Measurements from ENCODE around the gene ATMIN.

ATMIN gene

DNA sequence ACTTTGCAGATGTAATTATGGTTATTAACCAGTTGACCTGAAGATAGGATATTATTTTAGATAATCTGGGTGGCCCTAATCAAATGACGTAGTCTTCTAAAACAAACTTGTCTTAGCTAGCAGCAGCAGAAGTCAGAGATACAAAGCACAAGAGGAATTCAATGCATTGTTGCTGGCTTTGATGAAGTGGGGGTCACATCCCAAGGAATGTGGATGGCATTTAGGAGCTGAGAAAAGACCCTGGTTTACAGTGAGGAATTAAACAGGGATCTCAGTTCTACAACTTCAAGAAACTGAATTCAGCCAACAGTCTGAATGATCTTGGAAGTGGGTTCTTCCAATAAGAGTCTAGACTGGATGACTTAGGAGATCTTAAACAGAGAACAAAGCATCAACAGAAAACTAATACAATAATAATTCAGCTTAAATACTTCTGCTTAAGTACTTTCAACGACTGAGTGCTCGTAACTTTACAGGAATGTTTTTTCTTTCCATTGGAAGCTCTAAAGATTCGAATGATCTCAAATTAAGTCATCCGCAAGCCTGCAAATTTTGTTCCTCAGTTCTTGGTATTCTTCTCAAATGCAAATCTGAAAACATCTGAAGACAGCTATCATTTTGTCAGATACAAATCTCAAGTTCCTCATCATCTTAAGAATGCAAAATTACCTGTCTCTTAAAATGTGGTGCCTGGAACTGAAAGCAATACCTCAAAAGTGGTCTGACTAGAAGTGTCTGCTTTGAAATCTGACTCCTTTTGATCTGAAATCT is 38.1 kb downstream of the ATMIN start:
- no peak for DNase-seq

DNA sequence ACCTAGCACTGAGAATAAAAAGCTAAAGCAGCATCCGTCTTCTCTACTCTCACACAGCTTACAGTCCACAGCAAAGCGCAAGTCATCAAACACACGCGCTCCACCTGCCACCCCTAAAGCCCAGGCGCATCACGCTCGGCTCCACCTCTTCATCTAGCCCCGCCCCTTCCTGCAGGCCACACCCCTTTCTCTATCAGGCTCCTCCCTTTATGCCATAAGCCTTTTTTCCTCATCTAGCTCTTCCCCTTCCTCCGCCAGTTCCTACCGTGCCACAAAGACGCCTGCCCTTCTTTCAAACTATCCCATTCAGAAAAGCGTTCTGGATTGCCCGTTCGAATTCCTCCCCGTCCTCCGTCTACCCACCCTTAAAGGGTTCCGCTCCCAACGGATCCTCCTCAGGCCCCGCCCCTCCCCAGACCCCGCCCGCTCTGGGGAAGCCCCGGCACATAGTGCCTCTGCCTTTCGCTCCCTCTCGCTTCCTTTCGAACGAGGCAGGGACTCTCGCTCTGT is 41.0 kb downstream of the ATMIN start:
- peak; percentile 92 for DNase-seq

DNA sequence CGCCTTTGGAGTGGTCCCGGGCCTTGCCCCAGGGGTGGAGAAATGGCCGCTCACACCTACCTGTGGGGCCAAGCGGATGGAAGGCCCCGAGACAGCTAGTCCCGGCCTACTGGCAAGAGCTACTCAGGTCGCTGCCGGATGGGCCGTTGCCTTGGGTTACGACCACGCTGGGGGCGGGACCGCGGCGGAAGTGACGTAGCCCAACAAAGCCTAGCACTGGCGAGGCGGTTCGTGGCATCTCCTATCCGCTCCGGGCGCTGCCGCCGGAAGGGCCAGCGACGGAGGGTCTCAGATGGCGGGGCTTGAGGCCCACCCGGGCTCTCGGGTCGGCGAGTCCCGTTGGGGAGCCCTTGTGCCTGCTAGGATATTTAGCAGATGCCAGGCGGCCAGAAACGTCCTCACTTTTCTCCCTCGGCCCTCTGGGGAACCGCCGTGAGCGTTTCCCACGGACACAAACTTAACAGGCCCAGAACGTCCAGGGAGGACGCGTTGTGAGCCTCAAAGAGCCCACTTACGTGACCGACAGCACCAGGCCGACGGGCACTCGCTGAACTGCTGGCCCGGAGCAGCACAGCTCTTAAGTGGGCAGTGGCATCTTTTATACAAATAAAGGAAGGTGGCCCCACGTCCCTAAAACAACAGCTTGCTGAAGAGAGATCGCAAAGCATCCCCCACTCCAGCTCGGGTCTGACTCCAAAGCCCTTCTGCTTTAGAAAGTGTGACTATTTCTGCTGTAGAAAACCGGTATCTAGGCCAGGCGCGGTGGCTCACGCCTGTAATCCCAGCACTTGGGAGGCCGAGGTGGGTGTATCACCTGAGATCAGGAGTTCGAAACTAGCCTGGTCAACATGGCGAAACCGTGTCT is 41.7 kb downstream of the ATMIN start, which contains the start of gene C16orf46:
Gene C16orf46, minus strand, starts transcription at position 163 of the 865 bp plus-strand sequence. CDS start 13,283 bp downstream, outside the sequence.
- DNase-seq, result peak; percentile 92

DNA sequence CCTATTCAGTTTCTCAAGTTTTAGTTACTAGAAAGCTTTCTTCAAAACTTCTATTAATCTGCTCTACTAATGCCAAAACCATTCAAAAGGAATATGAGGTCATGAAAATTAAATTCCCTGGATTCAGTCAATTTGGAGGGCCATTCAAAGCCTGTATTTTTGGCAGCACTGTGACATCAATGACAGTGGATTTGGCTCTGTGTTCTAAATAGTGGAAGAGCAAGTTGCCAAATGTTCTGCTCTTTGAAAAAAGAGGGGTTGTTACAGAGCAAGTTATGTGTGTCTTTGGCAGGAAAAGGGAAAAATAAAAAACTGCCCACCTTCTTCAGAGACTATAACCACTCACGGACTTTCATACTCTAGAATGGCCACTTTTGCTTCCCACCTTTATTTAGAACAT is 44.6 kb downstream of the ATMIN start:
- no peak for DNase-seq

DNA sequence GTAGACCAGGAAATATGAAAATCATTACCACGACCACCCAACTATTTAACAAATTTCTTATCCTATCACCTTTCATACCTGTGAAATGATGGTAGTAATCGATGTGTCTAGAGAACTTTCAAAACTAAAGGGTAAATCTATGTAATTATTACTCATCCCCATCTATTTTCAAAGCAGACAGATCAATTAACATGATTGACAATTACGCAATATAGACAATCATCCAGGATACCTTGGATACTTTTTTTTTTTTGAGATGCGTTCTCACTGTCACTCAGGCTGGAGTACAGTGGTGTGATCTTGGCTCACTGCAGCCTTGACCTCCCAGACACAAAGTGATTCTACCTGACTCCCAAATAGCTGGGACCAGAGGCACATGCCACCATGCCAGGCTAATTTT is 45.4 kb downstream of the ATMIN start:
- no peak for DNase-seq

DNA sequence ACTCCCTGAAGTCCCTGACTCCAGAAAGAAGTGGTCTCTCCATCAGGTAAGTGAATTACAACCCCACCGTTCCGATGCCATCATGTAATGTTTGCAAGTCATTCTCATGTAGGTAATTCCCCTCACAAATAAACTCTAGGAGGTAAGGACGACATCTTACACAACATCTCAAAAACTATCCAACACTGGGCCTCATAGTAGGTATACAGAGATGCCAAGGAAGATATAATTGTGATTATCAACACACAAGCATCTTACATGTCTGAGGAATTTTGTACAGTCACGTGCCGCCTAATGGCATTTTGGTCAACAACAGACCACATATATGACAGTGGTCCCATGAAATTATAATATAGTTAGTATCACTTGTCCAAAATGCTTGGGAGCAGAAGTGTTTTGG is 53.2 kb downstream of the ATMIN start:
- no peak for DNase-seq

DNA sequence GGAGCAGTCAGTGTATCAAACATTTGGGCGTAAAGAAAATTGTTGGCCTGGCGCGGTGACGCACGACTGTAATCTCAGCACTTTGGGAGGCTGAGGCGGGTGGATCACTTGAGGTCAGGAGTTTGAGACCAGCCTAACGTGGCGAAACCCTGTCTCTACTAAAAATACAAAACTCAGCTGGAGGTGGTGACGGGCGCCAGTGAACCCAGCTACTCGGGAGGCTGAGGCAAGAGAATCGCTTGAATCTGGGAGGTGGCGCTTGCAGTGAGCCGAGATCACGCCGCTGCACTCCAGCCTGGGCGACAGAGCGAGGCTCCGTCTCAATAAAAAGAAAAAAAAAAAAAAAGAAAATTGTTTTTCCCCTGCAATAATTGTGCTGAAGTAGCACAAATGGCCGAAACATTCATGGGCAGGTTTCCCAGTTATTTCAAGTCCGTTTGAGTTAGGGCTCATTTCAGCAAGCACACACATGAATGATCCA is 59.2 kb downstream of the ATMIN start:
- DNase-seq, result no peak

DNA sequence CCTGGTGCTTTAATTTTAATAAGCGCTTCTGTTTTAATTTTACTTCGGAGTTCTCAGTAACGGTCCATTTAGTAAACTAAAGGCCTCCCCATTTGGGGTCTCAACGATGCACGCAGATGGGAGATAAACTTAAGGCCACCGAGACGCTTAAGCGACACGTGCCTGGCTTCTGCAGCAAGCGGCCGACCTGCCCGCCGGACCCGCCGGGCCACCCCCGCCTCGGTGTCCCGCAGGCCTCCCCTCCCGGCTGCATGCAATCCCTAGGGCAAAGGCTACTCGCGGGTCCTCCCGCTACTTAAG is 60.0 kb downstream of the ATMIN start:
- DNase-seq, result no peak

DNA sequence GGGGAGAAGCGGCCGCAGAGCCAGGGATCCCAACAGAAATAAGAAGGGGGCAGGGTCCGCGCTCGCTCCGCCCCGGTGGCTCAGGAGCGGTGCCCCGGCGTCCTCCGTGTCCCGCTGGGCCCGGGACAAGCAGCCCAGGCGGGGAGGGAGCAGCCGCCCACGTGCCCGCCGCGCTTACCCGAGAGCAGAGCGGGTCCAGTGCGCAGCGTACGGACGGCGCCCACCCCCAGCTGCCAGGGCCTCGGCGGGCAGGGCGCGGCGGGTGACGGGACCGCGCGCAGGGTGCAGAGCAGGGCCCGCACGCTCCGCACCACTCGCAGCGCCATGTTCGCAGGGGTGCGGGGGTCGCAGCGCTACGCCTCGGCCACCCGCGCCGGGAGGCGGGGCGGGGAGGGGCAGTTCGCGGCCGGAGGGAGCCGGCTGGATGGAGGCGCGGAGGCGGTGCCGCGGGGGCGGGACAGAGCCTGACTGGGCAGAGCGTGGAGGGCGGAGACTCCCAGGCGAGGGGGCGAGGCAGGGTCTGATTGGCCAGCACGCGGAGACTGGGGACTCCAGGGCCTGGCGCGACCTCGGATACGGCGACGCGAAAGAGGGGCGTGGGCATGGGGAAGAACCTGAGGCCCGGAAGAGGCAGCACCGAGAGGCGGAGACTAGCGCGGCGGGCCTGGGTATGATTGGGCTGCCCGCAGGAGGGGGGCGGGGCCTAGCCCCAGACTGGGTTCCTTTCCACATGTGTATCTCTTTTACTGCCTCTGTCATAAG is 60.5 kb downstream of the ATMIN start, which contains the start of gene GCSH:
Gene GCSH, minus strand, starts transcription at position 443 of the 762 bp plus-strand sequence. Its CDS starts 117 bp downstream, at position 326.
- DNase-seq, result peak; percentile 96

DNA sequence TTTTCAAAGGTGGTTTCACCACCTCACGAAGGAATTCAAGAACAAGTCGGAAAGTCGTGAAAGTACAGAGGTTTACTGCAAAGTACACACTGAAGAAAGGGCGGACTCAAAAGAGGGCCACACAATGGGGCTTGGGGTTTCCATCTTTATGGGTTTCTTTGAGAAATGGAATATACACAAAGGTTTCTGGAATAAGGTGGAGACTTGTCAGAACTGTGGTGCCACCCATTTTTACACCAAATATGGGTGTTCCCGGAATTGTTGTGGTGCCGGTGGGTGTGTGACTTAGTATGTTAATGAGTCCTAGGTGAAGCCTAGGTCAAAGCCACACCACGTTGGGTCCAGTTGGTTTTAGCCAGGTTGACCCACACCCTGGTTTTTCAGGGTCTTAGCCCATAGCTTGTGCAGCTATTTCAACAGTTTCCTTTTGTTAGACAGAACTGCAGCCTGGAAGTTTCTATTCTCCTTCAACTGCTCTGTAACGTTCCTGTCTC is 61.1 kb downstream of the ATMIN start:
- no peak for DNase-seq
